ENCODE results near the gene CNOT9.

GRCh38 chr2:218567797-218568189 lies 846 bp upstream of the CNOT9 start:
- TF ChIP-seq CTCF (IDR thresholded peaks at IDR 0.05), result no peak
- no peak for TF ChIP-seq POLR2A (IDR thresholded peaks at IDR 0.05)
